Activated T-cell treated with anti-CD3 and anti-CD28 coated beads for 48 hours (primary cell): ENCODE results near the gene HCRTR1.

Experiments
- DNase-seq: peaks from one replicate; pipeline ENCODE4 v3.0.0-alpha.2; 2020; ENCODE audit warnings: low read depth

The HCRTR1 gene

GRCh38 chr1:31667065-31667785 is 49.7 kb downstream of the HCRTR1 start:
- DNase-seq: no peak

GRCh38 chr1:31668303-31668883 is 50.9 kb downstream of the HCRTR1 start:
- no peak for DNase-seq

GRCh38 chr1:31669433-31669785 is 51.9 kb downstream of the HCRTR1 start:
- no peak for DNase-seq

GRCh38 chr1:31669786-31670592 is 52.5 kb downstream of the HCRTR1 start:
- no peak for DNase-seq

GRCh38 chr1:31670593-31670964 is 53.1 kb downstream of the HCRTR1 start:
- no peak for DNase-seq

GRCh38 chr1:31671147-31671546 is 53.7 kb downstream of the HCRTR1 start:
- DNase-seq: no peak

- no peak for DNase-seq
Measured at GRCh38 chr1:31671561-31672201, 54.2 kb downstream of the HCRTR1 start.

- no peak for DNase-seq
Measured at GRCh38 chr1:31672986-31673385, 55.5 kb downstream of the HCRTR1 start.

- no peak for DNase-seq
Measured at GRCh38 chr1:31673433-31673832, 55.9 kb downstream of the HCRTR1 start.

GRCh38 chr1:31674626-31675025 is 57.1 kb downstream of the HCRTR1 start:
- no peak for DNase-seq

- no peak for DNase-seq
Measured at GRCh38 chr1:31675161-31675560, 57.7 kb downstream of the HCRTR1 start.

GRCh38 chr1:31675756-31676155 is 58.3 kb downstream of the HCRTR1 start:
- no peak for DNase-seq
